Activated CD4-positive, alpha-beta T cell treated with anti-CD3 and anti-CD28 coated beads, Interleukin-2, amount 10 ng/mL, durations not matched to agents 7 days and 5 days (primary cell): ENCODE measurements around the gene MMRN1. TPM values are rescaled to one million over a fixed set of nuclear protein-coding genes. Genes with fewer than 3 reads are reported as not detected.

Source experiments
- CTCF ChIA-PET: fragments of 350-600 bp; sonication (Branson Sonifier 250); formaldehyde crosslinking; loops from one replicate; lab custom pipeline; 2021; ENCODE audit warnings: antibody characterized with exemption; lab: Charles Lee
- POLR2A ChIA-PET: fragments of 350-600 bp; sonication (Branson Sonifier 250); formaldehyde crosslinking; loops from one replicate; lab custom pipeline; 2021; ENCODE audit warnings: antibody characterized with exemption; lab: Charles Lee
- DNase-seq: peaks from one replicate; pipeline ENCODE4 v3.0.0-alpha.2; 2020
- H3K27ac Mint-ChIP-seq: one replicate; pipeline ENCODE4 v1.8.0; 2021; ENCODE audit warnings: mild to moderate bottlenecking, moderate library complexity, mixed read lengths
- H3K27me3 Mint-ChIP-seq: one replicate; pipeline ENCODE4 v1.8.0; 2021; ENCODE audit warnings: mixed read lengths
- H3K36me3 Mint-ChIP-seq: one replicate; pipeline ENCODE4 v1.8.0; 2021; ENCODE audit warnings: low read depth, mixed read lengths
- H3K4me1 Mint-ChIP-seq: one replicate; pipeline ENCODE4 v1.8.0; 2021; ENCODE audit warnings: mixed read lengths
- H3K4me3 Mint-ChIP-seq: one replicate; pipeline ENCODE4 v1.8.0; 2021; ENCODE audit warnings: mild to moderate bottlenecking, moderate library complexity, mixed read lengths
- H3K9me3 Mint-ChIP-seq: one replicate; pipeline ENCODE4 v1.8.0; 2021; ENCODE audit warnings: mixed read lengths
- total RNA-seq, 2 experiments: library from RNA; stranded (reverse); gene quantifications; one replicate each; pipeline ENCODE4 v1.2.3, GENCODE V29; 2021

Gene MMRN1
- total RNA-seq, 2 experiments from 2014 or later = 0.40 to 0.52 TPM

DNA sequence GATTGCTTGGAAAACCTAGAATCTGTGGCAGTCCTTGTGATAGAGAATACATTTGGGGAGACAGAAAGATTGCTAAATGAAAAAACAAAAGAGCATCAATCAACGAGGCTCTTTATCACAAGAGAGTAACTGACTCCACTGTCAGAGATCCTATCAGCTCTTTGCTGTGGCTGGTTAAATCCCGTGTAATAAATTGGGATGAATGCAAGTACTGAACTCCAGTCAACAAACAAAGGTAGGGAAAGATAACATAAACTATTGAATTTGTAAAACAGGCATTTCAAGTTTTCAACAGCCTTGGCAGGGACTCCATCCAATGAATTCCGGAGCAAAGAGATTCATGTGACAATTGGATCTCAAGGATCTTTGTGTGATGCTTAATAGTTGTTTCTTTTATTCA lies 21.3 kb downstream of the MMRN1 start:
- no peaks in the 10 kb centered on the region for H3K36me3 Mint-ChIP-seq
- no peak for DNase-seq
- no peaks in the 10 kb centered on the region for H3K9me3 Mint-ChIP-seq
- H3K4me1 Mint-ChIP-seq = no peaks in the 10 kb centered on the region
- ChIA-PET POLR2A (no interaction called here), CTCF (no interaction called here)
- peaks cover 7% of the 10 kb centered on the region for H3K27me3 Mint-ChIP-seq
- H3K27ac Mint-ChIP-seq = no peak overlapping the region
- H3K4me3 Mint-ChIP-seq = no peak overlapping the region

GRCh38 chr4:89922848-89923416 lies 28.3 kb downstream of the MMRN1 start:
- no peaks in the 10 kb centered on the region for H3K4me1 Mint-ChIP-seq
- POLR2A ChIA-PET = no interaction called here
- H3K27me3 Mint-ChIP-seq = no peaks in the 10 kb centered on the region
- no peaks in the 10 kb centered on the region for H3K9me3 Mint-ChIP-seq
- no peak overlapping the region for H3K4me3 Mint-ChIP-seq
- H3K27ac Mint-ChIP-seq = no peak overlapping the region
- no peaks in the 10 kb centered on the region for H3K36me3 Mint-ChIP-seq
- CTCF ChIA-PET = interaction anchor here (1.2 kb wide), 1 partner anchor 13 kb away, joined by 3 read pairs; no protein-coding TSS in a partner anchor
- DNase-seq = no peak

DNA sequence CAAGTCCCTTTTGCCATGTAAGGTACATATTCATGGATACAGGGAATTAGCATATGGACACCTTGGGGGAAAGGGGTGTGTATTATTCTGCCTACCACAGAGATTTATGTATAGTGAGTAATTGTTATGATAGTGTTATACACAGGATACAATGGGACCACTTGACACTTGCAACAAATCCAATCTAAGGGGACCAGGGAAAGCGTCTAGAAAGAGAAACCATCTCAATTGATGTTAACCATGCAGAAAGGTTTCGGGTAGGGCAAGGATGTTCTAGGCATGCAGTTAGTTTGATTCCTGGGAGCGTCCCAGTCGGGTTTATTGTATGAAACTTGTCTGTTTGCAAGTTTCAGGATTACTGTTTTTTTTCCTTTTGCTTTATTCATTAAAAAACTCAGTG lies 34.2 kb downstream of the MMRN1 start:
- Mint-ChIP-seq H3K27ac (peak overlapping the region; percentile 34), H3K27me3 (no peaks in the 10 kb centered on the region), H3K36me3 (no peaks in the 10 kb centered on the region), H3K4me3 (no peak overlapping the region), H3K9me3 (peaks cover 3% of the 10 kb centered on the region), H3K4me1 (peaks cover 14% of the 10 kb centered on the region)
- ChIA-PET POLR2A (no interaction called here), CTCF (no interaction called here)
- DNase-seq = no peak

DNA sequence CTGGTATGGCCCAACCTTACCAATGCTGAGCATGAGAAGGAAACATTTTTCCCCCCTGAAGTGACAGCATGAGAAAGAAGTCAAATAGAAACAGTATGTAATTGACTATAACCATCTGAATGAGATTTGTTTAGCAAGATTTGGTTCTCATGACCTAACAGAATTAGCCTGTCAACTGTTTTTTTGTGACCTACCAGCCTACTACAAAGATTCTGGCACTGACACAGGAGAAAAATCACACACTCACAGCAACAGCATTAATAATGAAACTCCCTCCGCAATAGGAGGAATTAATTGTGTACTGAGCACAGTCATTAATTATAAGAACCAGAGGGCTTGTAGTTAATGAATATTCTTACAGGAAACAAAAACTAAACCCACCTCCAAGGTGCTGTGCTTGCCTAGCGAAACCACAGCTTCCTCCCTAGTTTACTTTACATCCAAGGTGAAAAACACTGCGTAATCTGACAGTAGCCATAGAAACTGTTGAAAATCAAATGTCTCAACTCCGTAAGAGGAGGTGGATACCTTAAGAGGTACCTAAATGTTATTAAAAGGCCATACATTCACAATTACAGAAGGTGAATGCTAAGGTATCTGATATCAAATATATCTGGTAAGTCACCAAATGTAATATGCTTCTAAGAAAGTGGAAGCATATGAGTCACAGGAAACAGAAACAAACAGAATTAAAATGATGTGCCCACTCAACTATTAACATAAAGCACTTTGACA lies 34.9 kb downstream of the MMRN1 start:
- DNase-seq = peak; percentile 42
- Mint-ChIP-seq H3K9me3 (peaks cover 3% of the 10 kb centered on the region), H3K4me3 (peak overlapping the region; percentile 51), H3K4me1 (peaks cover 14% of the 10 kb centered on the region), H3K36me3 (no peaks in the 10 kb centered on the region), H3K27ac (peak overlapping the region; percentile 81), H3K27me3 (no peaks in the 10 kb centered on the region)
- ChIA-PET CTCF (no interaction called here), POLR2A (no interaction called here)

GRCh38 chr4:89939546-89939945 lies 44.9 kb downstream of the MMRN1 start:
- Mint-ChIP-seq H3K27ac (no peak overlapping the region), H3K27me3 (peaks cover 2% of the 10 kb centered on the region), H3K36me3 (no peaks in the 10 kb centered on the region), H3K4me1 (no peaks in the 10 kb centered on the region), H3K4me3 (no peak overlapping the region), H3K9me3 (no peaks in the 10 kb centered on the region)
- no peak for DNase-seq
- CTCF ChIA-PET = no interaction called here
- POLR2A ChIA-PET = no interaction called here

DNA sequence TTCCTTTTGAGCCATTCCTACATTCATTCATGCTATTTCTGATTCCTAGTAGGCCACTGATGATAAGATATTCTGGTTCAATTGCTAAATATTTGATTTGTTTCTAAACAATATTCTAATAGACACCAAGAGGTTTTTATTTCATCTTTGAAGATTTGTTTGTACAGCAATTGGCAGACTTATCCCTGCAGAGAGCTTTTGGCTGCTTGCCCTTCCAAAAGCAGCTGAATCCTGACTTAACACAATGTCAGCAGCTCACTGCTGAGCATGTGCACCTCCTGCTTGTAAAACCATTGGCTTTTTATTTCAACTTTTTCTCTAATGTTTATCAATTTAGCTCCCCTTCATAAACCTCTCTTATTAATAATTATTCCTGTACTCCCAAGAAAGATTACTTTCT lies 45.3 kb downstream of the MMRN1 start:
- Mint-ChIP-seq H3K9me3 (no peaks in the 10 kb centered on the region), H3K4me1 (no peaks in the 10 kb centered on the region), H3K36me3 (no peaks in the 10 kb centered on the region), H3K27ac (no peak overlapping the region), H3K4me3 (no peak overlapping the region), H3K27me3 (peaks cover 2% of the 10 kb centered on the region)
- ChIA-PET POLR2A (no interaction called here), CTCF (no interaction called here)
- DNase-seq = no peak

- Mint-ChIP-seq H3K4me3 (no peak overlapping the region), H3K36me3 (no peaks in the 10 kb centered on the region), H3K4me1 (no peaks in the 10 kb centered on the region), H3K27me3 (peaks cover 6% of the 10 kb centered on the region), H3K9me3 (no peaks in the 10 kb centered on the region), H3K27ac (no peak overlapping the region)
- POLR2A ChIA-PET = no interaction called here
- CTCF ChIA-PET = no interaction called here
- DNase-seq = no peak
These were observed 48.2 kb downstream of the MMRN1 start for GRCh38 chr4:89942811-89943210.

- Mint-ChIP-seq H3K4me1 (no peaks in the 10 kb centered on the region), H3K27me3 (peaks cover 5% of the 10 kb centered on the region), H3K27ac (no peak overlapping the region), H3K36me3 (no peaks in the 10 kb centered on the region), H3K9me3 (no peaks in the 10 kb centered on the region), H3K4me3 (no peak overlapping the region)
- POLR2A ChIA-PET = no interaction called here
- CTCF ChIA-PET = no interaction called here
- DNase-seq = no peak
These were observed 55.2 kb downstream of the MMRN1 start for GRCh38 chr4:89949782-89950387.

DNA sequence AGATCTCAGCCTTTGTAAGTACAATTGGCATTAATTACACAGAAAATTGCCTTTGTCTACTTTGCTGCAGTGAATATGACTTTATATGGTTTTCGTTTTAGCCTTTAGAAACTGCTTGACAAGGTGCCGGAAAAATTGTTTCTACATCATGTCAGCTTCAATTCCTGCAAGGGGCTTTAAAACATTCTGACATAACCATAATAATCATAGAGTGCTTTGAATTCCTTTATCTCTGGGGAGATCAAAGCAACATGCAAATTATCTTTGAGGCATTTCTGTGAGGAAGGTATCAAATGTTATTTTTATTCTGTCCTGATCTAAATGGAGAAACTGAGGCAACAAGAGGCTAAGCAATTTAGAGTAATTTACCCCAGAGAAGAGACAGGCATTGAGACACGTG lies 57.8 kb downstream of the MMRN1 start:
- Mint-ChIP-seq H3K4me1 (no peaks in the 10 kb centered on the region), H3K36me3 (no peaks in the 10 kb centered on the region), H3K27me3 (peaks cover under 1% of the 10 kb centered on the region), H3K4me3 (no peak overlapping the region), H3K27ac (no peak overlapping the region), H3K9me3 (no peaks in the 10 kb centered on the region)
- POLR2A ChIA-PET = no interaction called here
- no peak for DNase-seq
- CTCF ChIA-PET = no interaction called here

DNA sequence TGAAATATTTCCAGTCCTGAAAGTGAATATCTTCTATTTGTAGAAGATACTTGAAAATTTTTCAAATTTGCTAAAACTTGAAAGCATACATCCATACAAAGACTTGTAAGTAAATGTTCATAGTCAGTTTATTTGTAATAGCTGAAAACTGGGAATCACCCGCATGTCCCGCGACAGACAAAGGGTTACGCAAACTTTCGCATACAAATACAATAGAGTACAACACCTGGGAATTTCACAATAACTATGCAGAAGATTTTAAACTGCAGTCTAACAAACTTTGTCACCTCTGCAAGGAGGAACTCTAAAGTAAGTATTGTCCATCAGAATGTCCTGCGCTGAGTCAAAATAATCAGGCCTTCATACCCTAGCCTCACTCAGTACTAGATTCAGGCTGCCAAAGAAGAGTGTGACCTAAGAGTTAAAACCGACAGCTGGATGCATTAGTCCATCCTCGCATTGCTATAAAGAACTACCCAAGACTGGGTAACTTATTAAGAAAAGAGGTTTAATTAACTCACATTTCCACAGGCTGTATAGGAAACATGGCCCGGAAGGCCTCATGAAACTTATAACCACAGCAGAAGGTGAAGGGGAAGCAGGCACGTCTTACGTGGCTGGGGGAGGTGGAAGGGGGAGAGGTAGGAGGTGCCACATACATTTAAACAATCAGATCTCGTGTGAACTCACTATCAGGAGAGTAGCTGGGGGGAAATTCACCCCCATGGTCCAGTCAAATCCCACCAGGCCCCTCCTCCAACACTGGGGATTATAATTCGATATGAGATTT lies 60.4 kb downstream of the MMRN1 start:
- H3K4me3 Mint-ChIP-seq = no peak overlapping the region
- CTCF ChIA-PET = no interaction called here
- no peaks in the 10 kb centered on the region for H3K27me3 Mint-ChIP-seq
- no peaks in the 10 kb centered on the region for H3K9me3 Mint-ChIP-seq
- no peak for DNase-seq
- no peaks in the 10 kb centered on the region for H3K4me1 Mint-ChIP-seq
- POLR2A ChIA-PET = no interaction called here
- H3K27ac Mint-ChIP-seq = no peak overlapping the region
- H3K36me3 Mint-ChIP-seq = no peaks in the 10 kb centered on the region

- CTCF ChIA-PET = no interaction called here
- DNase-seq = no peak
These were observed 62.6 kb downstream of the MMRN1 start for GRCh38 chr4:89957046-89957926.

GRCh38 chr4:89981789-89982334 lies 87.2 kb downstream of the MMRN1 start:
- DNase-seq = no peak
- H3K27me3 Mint-ChIP-seq = peaks cover 5% of the 10 kb centered on the region
- ChIA-PET POLR2A (no interaction called here), CTCF (no interaction called here)
- no peak overlapping the region for H3K27ac Mint-ChIP-seq
- H3K36me3 Mint-ChIP-seq = no peaks in the 10 kb centered on the region
- H3K4me3 Mint-ChIP-seq = no peak overlapping the region
- no peaks in the 10 kb centered on the region for H3K9me3 Mint-ChIP-seq
- no peaks in the 10 kb centered on the region for H3K4me1 Mint-ChIP-seq

More at GRCh38 chr4:89957046-89957926, 62.6 kb downstream of the MMRN1 start:
- POLR2A ChIA-PET = no interaction called here
- no peak overlapping the region for H3K27ac Mint-ChIP-seq
- H3K36me3 Mint-ChIP-seq = no peaks in the 10 kb centered on the region
- H3K9me3 Mint-ChIP-seq = no peaks in the 10 kb centered on the region
- no peaks in the 10 kb centered on the region for H3K4me1 Mint-ChIP-seq
- H3K4me3 Mint-ChIP-seq = no peak overlapping the region
- no peaks in the 10 kb centered on the region for H3K27me3 Mint-ChIP-seq
